Stimulated activated CD8-positive, alpha-beta memory T cell treated with anti-CD3 and anti-CD28 coated beads, Interleukin-4, amount 100 ng/mL, for 4 hours (primary cell): ENCODE data around the gene CCDC9B.

Source experiments
- DNase-seq, 2 donors: peaks; one replicate each; pipeline ENCODE4 v3.0.0-alpha.2; 2020; ENCODE audit warnings: low read depth in 2 of 2, low spot score in 1 of 2

The CCDC9B gene

DNA sequence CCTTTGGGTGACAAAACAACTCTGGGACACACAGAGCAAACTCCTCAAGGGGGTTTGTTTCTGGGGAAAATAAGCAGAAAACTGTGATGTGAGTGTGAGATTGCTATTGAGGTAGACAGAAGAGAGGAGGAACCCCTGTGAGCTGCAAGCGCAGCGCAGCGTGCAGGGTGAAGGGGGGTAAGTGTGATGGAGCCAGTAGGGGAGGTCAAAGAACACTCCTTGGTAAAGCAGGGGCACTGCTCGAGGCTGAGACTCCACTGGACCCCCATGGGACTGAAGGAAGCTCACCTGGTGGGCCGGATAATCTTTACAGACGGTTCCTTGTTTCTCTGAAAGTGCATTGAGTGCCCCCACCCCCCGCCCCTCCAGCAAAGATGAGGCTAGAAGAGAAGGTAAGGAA, 9.7 kb downstream of the CCDC9B start:
- no peak for DNase-seq

DNA sequence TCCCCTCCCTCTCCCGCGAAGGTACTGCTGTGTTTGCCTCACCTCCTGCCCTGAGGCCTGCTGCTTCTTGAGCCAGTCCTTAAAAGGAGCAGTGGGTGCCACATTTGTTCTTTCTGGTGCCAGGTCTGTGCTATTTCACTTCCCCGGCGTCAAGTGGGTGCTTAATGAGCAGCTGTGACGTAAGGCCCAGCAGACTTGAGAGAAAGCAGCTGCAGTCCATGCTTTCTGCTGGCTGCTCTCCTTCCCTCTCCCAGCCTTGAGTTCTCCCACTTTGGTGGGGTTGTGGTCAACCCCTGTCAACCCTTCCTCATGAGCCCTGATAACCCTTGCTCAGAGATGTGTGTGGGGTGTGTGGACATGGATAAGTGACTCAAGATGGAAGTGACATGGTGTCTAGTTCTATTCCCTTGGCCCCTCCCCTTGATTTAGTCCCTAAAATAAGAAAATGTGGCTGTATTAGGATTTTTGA, 10.3 kb downstream of the CCDC9B start:
- no peak for DNase-seq

DNA sequence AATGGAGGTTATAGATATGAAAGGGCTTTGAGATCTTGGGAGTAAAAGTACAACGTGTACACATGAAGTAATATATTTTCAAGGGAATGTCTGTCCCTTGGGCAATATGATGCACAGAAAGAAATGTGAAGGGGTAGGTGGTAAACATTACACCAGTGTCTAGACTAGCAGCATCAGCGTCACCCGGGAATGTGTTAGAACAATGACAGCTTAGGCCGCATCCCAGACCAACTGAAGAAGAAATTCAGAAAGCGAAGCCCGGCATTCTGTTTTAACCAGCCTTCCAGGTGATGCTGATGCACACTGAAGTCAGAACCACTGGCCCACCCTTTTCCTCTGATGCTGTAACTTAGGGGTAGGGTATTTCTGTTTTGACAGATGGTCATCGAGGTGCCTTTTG, 10.9 kb downstream of the CCDC9B start:
- no peak for DNase-seq

DNA sequence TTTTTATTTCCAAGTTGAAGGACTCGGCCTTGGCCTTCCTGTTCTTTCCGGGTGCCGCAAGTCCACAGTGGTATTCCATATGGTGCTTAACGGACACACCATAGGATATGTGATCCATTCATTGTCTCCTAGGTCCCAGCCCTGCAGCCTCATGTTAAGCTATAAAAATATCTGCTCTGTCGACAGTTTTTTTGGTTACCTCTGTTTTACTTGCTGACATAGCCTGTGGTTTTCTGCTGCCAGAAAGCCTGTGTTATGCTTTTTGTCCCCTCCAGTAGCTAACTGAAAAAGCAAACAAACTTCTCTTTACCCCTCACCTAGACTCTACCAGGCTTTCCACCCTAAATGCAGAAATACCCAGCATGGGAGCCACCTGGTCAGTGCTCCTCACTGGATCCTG, 12.0 kb downstream of the CCDC9B start:
- DNase-seq: no peak

DNA sequence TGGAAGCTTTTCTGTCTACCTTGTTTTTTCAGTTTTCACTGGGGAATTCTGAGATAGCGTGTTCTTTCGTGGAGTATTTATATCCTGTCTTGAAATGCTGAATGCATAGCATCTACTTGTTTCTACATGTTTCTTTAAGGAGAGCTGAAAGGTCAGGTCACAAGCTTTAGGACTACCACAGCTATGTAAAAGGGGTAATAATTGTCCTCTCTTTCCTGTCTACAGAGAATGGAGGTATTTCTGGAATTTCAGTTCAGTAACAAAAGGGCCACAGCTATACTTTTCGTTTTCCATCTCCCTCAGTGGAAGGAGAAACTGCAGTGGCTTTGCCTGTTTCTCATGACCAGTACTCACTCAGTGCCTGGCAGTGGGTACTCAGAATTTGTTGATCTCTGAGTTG, 12.6 kb downstream of the CCDC9B start:
- DNase-seq: no peak

DNA sequence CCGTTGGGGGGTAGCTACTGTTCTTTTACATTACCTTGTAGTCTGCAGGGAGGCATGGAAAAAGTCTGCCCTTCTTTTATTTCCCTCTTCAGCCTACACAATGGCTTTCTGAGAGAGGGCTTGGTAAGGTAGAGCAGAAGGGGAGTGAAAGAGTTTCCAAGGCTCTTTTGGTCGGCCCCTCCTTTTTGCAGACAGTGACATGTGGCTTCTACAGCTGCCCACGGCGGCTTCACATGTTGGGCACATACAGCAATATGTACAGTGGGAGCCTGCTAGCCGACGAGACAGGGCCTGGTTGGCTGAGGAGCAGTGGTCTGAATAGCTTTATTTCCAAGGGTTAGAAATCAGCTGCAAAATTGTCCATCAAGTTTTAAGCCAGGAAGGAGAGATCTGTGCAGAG, 13.3 kb downstream of the CCDC9B start:
- no peak for DNase-seq

DNA sequence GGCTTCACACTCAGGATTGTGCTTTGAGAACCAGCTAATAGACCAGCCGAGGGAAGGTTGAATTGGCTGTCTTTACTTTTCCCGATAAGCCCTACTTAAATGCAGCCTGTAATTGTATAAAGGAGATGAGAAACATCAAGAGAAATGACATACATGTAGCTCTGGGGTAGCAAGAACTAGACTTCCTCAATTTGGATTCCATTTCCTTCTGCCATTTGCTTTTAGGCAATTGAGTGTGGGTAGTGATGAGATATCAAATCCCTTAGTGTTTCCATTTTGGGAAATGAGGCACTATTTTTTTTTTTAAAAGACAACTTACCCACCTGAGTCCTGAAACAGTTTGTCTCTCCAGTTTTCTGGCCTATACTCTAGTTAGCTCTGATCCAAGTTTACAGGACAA, 15.0 kb downstream of the CCDC9B start:
- no peak for DNase-seq

DNA sequence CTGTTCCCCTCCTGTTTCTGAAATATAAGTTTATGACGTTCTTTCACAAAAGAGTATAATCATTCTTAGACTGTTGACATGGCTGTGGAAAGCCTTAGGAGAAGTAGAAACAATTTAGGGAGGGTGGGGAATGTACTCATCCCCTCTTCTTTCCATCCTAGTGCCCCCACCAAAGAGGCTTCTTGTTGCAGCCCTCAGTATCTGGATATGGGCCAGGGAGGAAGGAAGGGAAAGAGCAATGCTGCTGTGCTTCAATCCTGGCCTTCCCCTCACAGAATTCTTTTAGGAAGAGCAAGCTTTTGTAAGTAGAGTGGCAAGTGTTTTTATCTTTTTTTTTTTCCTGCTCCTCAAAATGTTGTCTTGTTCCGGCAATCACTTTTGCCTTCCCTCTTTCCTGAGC, 15.6 kb downstream of the CCDC9B start:
- DNase-seq: no peak

DNA sequence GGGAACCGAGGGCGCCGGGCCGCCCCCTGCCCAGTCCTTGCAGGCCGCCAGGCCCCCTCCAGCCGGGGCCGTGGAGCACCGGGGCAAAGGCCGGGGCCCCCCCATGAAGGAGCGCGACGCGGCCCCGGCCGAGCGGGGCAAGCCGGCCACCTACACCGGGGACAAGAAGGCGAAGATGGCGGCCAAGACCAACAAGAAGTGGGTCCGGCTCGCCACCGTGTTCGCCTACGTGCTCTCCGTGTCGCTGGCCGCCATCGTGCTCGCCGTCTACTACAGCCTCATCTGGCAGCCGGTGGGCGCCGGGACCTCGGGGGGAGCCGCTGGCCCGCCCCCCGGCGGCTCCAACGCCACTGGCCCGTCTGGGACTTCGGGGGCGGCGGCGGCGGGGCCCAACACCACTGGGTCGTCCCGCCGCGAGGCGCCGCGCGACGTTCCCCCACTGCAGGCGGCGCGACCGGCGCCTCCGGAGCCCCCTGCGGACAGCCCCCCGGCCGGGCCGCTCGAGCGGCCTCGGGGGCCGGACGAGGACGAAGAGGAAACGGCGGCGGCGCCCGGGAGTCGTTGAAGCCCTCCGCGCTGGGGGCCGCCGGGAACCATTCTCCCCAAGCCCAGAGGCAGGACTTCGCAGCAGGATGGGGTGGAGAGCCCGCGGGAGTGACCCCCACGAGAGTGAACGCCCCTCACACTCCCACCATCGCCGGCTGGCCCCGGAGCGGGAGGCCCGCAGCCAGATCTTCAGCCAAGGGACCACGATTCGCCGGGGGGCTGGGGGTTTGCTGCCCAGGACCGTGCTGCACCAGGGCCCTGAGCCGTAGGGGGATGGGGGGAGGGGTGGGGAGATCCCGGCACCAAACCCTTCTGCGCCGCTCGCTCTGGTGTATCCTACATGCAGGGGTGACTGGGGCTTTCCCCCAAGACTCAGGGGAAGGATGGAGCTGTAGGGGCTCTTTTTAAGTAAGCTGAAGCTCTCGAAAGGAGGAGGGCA, 16.5 kb downstream of the CCDC9B start:
- no peak for DNase-seq

DNA sequence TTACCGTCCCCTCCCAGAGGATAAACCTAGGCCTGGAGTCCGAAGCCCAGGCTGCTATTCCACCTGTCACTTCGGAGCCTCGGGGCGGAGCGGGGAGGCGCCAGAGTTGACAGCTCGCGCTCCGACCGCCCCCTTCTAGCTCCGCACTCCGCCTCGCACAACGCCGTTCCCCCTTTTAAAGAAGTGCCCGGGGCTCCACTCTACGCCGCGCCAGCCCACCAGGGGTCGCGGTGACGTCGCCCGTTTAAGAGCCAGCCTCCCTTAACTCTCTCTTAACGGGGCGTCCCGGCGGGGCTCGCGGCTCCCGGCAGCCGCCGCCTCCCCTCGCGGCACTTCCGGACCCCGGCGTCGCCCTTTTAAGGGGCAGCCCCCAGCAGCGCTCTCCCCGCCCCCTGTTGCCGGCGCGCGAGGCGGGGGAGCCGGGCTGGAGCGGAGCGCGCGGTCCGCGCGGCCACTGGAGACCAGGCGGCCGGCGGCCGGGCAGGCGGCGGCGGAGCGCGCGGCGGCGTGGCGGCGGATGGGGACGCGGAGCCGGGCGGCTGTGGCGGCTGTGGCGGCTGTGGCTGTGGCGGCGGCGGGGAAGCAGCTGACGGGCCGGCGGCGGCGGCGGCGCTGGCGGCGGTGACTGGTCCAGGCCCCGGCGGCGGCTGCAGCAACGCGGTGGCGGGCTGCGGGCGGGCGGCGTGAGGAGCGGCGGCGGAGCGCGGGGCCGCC, 17.3 kb downstream of the CCDC9B start, which contains the start of gene INAFM2:
Gene INAFM2 (plus strand): TSS at position 454 of the 714 bp plus-strand sequence. CDS start 364 bp downstream, outside the sequence.
- DNase-seq: peak; percentile 73 to 90

DNA sequence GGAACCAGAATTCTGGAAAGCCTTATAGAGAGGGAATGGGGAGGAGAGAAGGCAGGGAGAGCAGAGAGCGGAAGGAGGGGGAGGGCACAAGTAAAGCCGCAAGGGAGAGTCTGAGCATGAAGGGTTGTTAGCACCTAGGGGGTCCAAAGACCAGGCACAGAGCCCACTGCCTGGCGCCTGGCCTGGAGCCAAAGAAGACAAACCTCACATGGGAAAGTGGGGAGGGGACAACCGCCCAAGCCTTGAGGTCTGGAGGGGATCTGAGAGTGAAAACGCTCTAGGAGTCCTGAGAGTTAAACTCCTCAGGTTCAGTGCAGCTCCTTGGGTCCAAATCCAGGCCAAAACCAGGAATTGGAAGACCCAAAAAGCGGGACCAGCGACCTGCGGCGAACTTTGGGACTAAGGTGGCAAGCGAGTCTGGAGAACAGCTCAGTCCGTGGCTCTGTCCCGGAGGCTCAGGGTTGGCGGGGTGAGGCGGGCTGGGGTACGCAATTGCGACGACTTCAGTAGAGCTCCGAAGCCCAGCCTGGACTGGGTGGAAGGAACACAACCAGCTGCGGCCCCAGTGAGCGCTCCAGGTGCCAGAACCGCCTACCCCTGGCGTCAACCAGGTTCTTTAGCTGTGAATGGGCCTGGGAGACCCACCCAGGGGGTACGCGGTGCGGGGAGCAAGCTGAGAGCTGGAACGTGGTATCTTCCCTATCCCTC, 18.1 kb downstream of the CCDC9B start:
- no peak for DNase-seq

DNA sequence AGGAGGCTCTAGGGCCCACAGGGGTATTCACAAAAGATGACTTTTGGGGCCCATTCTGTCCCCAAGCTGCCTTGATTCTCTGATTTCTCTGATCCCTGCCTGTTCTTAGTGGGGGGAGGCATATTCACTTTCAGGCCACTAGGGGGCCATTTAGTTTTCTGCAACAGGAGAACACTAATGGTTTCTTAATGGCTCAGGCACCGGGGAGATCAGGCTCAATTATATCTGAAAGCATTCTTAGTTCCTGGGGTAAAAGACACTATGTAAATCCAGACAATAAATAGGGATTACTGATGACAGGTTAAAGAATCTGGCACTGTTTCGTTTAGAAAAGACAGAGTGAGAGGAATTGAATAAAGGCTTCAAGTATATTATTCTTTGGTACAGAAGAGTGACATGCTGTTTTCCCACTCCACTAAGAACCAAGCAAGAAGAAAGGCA, 19.8 kb downstream of the CCDC9B start:
- peak in 1 of 2 donors; percentile 35 for DNase-seq

DNA sequence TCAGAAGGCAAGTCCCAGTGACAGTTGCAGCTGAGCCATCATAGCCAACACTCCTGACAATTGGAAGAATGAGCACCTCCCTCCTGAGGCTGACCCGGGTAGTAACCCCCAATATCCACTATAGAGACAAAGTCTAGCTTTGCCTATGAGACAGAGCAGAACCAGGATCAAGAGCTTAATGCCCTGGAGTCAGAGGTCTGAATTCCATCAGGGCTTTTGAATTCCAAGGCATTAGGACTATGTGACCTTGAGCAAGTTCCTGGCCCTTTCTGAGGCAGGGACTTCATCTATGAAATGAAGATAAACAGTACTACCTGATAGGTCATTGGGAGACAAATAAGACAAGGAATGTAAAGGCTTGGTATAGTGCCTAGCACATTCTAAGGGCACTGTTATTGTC, 20.3 kb downstream of the CCDC9B start:
- DNase-seq: no peak

DNA sequence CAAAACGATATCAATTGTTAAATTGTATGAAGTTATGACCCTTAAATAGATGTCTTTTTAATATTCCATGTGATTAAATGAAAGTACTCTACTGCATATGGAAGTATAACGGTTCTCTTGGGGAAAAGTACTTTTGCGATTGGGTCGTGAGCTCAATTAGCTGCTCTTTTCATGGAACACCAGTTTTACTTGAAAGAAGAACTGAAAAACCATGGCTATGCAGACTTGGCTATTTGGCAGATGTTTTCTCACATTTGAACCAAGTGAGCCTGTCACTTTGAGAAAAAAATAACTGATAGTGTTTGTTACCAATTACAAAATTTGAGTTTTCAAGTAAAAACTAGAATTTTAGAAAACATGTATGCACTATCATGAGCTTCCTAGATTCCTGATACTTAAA, 23.2 kb downstream of the CCDC9B start:
- no peak for DNase-seq

DNA sequence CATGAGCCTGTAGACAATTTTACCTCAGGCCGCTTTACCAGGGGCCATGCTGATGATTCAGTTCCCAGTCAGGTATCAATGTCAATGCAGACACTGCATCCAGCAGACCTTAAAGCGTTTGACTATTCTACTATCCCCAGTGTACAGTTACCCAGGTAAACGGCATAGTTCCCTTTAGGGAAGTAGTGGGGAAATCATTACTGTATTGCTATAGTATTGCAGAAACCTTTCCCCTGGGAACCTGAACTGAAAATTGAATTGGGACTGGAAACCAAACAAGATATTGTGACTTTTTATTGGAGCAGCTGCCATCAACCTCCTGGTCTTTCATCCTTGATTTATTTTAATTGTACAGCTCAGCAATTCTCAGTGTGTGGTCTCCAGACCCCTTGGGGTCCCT, 23.8 kb downstream of the CCDC9B start:
- no peak for DNase-seq

DNA sequence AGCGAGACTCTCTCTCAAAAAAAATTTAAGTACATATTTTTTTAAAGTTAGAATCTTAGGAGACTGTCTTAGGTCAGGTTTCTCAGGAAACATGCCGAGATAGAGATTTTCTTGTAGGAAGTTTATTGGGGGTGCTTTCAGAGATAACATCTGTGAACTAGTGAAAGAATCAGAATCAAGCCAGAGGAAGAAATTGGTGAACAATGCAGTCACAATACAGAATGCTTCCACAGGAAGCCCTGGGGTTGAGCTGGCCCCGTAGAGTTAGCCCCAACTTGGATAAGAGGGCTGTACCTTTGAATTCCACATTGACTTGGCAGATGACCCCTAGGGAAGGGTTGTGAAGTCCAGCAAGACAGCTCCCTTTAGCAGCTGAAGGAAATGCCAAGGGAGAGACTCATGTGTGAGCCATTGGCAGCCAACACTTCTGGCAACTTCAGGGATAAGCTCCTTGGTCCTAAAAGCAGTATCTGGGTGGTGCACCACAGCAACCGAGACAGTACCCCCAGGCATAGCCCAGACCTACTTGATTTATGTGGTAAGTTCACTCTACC, 25.9 kb downstream of the CCDC9B start:
- DNase-seq: no peak

DNA sequence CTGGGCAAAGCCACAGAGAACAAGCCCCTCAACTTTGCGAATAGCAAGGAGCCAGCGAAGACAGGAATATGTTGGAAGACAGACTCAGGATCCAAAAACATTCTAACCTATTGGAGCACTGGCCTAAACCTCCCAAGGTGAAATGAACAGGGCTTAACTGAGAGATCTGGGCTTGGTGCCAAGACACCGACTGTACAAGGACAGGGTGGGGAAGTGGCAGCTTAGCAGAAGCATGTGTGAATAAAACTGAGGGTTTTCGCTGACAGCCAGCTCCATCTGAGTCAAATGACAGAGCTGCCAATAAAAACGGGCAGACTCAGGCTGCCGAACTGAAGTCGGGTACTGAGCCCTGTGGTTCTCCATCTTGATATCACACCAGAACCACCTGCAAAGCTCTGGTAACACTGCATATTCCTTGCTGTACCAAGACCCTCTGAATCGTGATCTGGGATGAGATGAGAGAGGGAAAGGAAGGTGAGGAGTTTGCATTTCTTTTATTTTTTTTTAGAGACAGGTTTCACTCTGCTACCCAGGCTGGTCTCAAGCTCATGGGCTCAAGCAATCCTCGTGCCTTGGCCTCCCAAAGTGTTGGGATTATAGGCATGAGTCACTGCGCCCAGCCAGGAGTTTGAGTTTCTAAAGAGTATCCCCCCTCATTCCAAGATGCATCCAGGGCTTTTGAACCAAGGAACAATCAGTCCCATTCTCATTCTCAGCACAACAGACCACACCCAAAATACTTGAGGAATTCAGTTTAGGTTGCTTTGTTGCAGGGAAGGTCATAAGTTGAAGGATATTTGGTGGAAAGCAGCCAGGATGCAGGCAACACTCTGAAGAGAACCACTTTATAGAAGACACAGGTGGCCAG, 27.0 kb downstream of the CCDC9B start:
- no peak for DNase-seq

DNA sequence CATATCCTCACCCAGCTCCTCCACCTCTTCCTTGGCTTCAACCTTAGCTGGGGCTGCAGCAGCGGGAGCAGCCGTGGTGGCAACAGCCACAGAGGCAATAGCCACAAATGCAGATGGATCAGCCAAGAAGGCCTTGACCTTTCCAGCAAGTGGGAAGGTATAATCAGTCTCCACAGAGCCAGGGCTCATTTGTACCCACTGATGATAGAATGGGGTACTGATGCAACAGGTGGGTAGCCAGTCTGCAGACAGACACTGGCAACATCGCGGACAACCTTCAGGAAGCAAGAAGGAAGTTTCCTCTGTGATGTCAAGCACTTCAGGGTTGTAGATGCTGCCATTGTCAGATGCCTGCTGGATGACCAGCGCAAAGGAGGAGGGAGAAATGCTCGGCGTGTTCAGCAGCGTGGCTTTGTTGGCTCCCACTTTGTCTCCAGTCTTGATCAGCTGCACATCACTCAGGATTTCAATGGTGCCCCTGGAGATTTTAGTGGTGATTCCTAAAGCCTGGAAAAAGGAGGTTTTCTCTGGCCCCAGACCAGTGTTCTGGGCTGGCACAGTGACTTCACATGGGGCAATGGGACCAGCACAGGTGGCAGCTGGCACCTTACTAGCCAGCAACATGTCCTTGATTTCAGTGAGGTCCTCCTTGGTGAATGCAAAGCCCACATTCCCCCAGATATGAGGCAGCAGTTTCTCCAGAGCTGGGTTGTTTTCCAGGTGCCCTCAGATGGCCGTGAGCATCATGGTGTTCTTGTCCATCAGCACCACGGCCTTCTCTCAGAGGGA, 28.2 kb downstream of the CCDC9B start:
- no peak for DNase-seq

DNA sequence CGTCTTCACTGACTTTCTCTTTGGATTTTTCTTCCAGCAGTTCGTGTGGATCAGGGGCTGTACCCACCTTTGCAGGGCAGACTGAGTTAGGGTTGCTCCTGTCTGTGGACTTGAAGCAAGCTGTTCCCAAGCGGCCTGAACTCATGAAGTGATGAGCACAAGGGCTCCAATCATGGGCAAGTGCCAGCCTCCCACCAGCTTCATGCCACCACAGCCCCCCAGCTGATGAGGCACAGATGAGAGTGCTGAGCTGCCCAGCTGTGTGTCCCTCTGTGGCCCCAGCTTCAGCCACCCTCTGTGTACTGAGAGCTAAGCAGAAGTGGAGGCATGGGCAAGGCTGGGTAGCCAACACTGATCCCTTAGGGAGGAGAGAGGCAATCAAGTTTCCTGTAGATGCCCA, 29.7 kb downstream of the CCDC9B start:
- no peak for DNase-seq
